Chondrocyte (in vitro differentiated cells): ENCODE results near the gene LYPD6. TPM values are rescaled to one million over a fixed set of nuclear protein-coding genes. Genes with fewer than 3 reads are reported as not detected.

ENCODE experiments used
- DNase-seq: peaks from one replicate; pipeline ENCODE4 v3.0.0; 2021; ENCODE audit warnings: mixed read lengths, low spot score
- H3K27ac Mint-ChIP-seq: one replicate; pipeline ENCODE4 v1.8.0; 2021; ENCODE audit warnings: mild to moderate bottlenecking, moderate library complexity, mixed read lengths; ENCODE audit not compliant: unreplicated experiment
- H3K27me3 Mint-ChIP-seq: 2 replicates; pipeline ENCODE4 v1.8.0; 2021; ENCODE audit warnings: low read depth, mixed read lengths
- H3K36me3 Mint-ChIP-seq: 2 replicates; pipeline ENCODE4 v1.8.0; 2021; ENCODE audit warnings: low read depth, mixed read lengths
- H3K4me1 Mint-ChIP-seq: 2 replicates; pipeline ENCODE4 v1.8.0; 2021; ENCODE audit warnings: low read depth, mild to moderate bottlenecking, mixed read lengths
- H3K4me3 Mint-ChIP-seq: one replicate; pipeline ENCODE4 v1.8.0; 2021; ENCODE audit warnings: mild to moderate bottlenecking, moderate library complexity, mixed read lengths; ENCODE audit not compliant: unreplicated experiment
- H3K9me3 Mint-ChIP-seq: 2 replicates; pipeline ENCODE4 v1.8.0; 2021; ENCODE audit warnings: low read depth, mixed read lengths
- total RNA-seq: library from RNA; stranded (reverse); gene quantifications from 3 replicates; pipeline ENCODE4 v1.2.1, GENCODE V29; 2021
- TF ChIP-seq, protein P1 (sequence below): fragments of 200-600 bp; sonication (generic); IDR thresholded peaks from 2 replicates; pipeline ENCODE4 v1.5.0; 2021; ENCODE audit warnings: antibody characterized with exemption, mild to moderate bottlenecking, moderate library complexity

Gene LYPD6
- total RNA-seq, 1 donor from 2014 or later = 0.57 TPM

GRCh38 chr2:149307014-149307413 lies 23.4 kb upstream of the LYPD6 start:
- Mint-ChIP-seq H3K27me3 (peaks cover 3% of the 10 kb centered on the region), H3K4me1 (no peaks in the 10 kb centered on the region), H3K36me3 (no peaks in the 10 kb centered on the region), H3K9me3 (no peaks in the 10 kb centered on the region), H3K27ac (no peak overlapping the region), H3K4me3 (no peak overlapping the region)
- TF ChIP-seq, protein P1, sequence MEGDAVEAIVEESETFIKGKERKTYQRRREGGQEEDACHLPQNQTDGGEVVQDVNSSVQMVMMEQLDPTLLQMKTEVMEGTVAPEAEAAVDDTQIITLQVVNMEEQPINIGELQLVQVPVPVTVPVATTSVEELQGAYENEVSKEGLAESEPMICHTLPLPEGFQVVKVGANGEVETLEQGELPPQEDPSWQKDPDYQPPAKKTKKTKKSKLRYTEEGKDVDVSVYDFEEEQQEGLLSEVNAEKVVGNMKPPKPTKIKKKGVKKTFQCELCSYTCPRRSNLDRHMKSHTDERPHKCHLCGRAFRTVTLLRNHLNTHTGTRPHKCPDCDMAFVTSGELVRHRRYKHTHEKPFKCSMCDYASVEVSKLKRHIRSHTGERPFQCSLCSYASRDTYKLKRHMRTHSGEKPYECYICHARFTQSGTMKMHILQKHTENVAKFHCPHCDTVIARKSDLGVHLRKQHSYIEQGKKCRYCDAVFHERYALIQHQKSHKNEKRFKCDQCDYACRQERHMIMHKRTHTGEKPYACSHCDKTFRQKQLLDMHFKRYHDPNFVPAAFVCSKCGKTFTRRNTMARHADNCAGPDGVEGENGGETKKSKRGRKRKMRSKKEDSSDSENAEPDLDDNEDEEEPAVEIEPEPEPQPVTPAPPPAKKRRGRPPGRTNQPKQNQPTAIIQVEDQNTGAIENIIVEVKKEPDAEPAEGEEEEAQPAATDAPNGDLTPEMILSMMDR = no peak
- no peak for DNase-seq

DNA sequence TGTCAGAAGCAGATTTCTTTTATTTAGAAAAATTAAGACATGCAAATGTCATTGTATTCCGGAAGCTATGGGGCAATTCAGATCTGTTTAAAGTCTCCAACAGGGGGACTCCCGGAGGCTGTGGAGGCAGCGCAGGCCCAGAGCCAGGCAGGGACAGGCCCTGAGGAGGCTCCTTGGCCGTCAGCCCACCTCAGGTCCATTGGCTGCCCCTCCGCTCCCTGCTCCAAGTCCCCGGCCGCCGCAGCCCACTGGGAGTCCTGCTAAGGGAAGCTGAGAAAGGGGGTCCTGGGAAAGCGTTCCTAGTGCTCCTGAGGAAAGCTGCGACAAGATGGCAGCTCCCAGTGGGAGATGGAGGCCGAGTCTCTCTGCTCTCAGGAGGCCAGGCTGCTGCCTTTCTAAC lies 20.0 kb upstream of the LYPD6 start:
- Mint-ChIP-seq H3K4me1 (peaks cover 10% of the 10 kb centered on the region), H3K4me3 (no peak overlapping the region), H3K9me3 (no peaks in the 10 kb centered on the region), H3K36me3 (no peaks in the 10 kb centered on the region), H3K27me3 (no peaks in the 10 kb centered on the region), H3K27ac (no peak overlapping the region)
- no peak for DNase-seq
- TF ChIP-seq, protein P1 = no peak

GRCh38 chr2:149312039-149312438 lies 18.3 kb upstream of the LYPD6 start:
- Mint-ChIP-seq H3K4me3 (no peak overlapping the region), H3K9me3 (no peaks in the 10 kb centered on the region), H3K4me1 (peaks cover 10% of the 10 kb centered on the region), H3K27me3 (no peaks in the 10 kb centered on the region), H3K36me3 (no peaks in the 10 kb centered on the region), H3K27ac (no peak overlapping the region)
- DNase-seq = no peak
- TF ChIP-seq, protein P1 = no peak

DNA sequence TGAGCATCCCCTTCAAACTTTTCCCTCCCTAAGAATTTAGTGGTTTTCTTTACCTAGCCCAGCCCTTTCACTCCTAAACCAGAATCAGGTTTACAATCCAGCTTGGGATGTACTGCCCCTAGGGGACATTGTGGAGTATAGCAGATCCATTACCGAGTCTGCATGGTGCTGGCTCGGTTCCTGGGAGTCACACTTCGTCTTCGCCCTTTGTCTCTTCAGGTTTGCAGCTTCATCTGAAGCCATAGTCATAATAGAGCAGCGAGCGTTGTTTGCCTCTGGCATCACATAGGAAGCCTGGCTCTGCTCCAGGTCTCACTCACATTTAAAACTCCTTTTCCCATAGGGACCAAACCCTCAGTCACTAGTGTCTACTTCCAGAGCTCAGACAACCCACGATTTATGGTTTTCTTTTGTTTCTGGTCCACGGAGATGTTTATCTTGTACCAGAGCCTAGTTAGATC lies 16.8 kb upstream of the LYPD6 start:
- H3K4me1 Mint-ChIP-seq = peaks cover 10% of the 10 kb centered on the region
- no peaks in the 10 kb centered on the region for H3K27me3 Mint-ChIP-seq
- TF ChIP-seq, protein P1 = peak; percentile 87
- no peak for DNase-seq
- H3K9me3 Mint-ChIP-seq = no peaks in the 10 kb centered on the region
- H3K36me3 Mint-ChIP-seq = no peaks in the 10 kb centered on the region
- no peak overlapping the region for H3K4me3 Mint-ChIP-seq
- H3K27ac Mint-ChIP-seq = no peak overlapping the region

- Mint-ChIP-seq H3K9me3 (no peaks in the 10 kb centered on the region), H3K36me3 (no peaks in the 10 kb centered on the region), H3K4me3 (no peak overlapping the region), H3K4me1 (peaks cover 10% of the 10 kb centered on the region), H3K27ac (no peak overlapping the region), H3K27me3 (no peaks in the 10 kb centered on the region)
- no peak for DNase-seq
- TF ChIP-seq, protein P1 = no peak
Observed at GRCh38 chr2:149314687-149315086, 15.7 kb upstream of the LYPD6 start.
